Measurements from ENCODE around the gene TUBB1.
"Not testable (repeated sequence)": the region's sequence is repeated elsewhere in the genome, so short reads cannot be mapped to it uniquely, and the experiment has no call there.

TUBB1 gene

DNA sequence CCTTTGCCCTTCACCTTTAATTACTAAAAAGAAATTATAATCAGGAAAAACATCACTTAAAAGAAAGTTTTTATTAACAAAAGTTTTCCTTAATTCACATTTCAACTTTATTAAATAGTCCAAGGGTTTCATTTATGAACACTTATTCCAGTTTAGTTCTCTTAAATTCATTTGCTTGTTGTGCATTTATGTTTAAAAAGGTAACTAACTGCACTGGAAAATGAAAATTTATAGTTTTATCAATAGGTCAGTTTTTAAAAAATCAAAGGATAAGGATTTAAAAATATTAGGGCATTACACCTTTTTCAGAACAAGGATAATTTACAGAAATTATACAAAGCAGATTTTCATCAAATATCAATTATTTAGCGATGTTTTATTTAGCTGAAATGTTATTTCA lies 13.9 kb downstream of the TUBB1 start:
- H3K4me3 ChIP-seq (ENCODE audit: control insufficient read depth, low read depth, low read length): no peak overlapping the region
- no peak for DNase-seq (ENCODE audit: low read depth)
- TF ChIP-seq, protein P1, sequence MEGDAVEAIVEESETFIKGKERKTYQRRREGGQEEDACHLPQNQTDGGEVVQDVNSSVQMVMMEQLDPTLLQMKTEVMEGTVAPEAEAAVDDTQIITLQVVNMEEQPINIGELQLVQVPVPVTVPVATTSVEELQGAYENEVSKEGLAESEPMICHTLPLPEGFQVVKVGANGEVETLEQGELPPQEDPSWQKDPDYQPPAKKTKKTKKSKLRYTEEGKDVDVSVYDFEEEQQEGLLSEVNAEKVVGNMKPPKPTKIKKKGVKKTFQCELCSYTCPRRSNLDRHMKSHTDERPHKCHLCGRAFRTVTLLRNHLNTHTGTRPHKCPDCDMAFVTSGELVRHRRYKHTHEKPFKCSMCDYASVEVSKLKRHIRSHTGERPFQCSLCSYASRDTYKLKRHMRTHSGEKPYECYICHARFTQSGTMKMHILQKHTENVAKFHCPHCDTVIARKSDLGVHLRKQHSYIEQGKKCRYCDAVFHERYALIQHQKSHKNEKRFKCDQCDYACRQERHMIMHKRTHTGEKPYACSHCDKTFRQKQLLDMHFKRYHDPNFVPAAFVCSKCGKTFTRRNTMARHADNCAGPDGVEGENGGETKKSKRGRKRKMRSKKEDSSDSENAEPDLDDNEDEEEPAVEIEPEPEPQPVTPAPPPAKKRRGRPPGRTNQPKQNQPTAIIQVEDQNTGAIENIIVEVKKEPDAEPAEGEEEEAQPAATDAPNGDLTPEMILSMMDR (conservative IDR thresholded peaks at IDR 0.05; ENCODE audit: control insufficient read depth, insufficient read depth, low read depth, low read length): no peak

GRCh38 chr20:59033616-59034165 lies 14.5 kb downstream of the TUBB1 start:
- no peak overlapping the region for H3K4me3 ChIP-seq (ENCODE audit: control insufficient read depth, low read depth, low read length)
- TF ChIP-seq, protein P1 (conservative IDR thresholded peaks at IDR 0.05; ENCODE audit: control insufficient read depth, insufficient read depth, low read depth, low read length): no peak
- no peak for DNase-seq (ENCODE audit: low read depth)

- no peak overlapping the region for H3K4me3 ChIP-seq (ENCODE audit: control insufficient read depth, low read depth, low read length)
- no peak for DNase-seq (ENCODE audit: low read depth)
- TF ChIP-seq, protein P1 (conservative IDR thresholded peaks at IDR 0.05; ENCODE audit: control insufficient read depth, insufficient read depth, low read depth, low read length): no peak
Observed at GRCh38 chr20:59035381-59035780, 16.2 kb downstream of the TUBB1 start.

DNA sequence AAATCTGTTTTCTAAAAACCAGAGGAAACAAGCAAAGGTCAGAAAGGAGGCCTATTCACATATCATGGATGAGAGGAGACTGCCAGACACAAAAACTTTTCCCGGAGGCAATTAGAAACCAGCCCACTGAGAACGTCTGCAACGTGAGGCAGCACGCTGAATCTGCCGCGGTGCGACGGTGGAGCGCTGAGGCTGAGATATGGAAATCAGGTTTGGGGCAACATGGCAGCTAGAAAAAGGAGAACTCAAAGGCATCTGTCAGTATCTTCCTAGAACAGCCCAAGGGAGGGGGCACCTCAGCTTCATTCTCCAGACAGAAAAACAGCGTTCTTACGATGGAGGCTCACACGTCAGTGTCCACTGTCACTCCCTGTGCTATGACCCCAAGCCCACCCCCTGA lies 18.2 kb downstream of the TUBB1 start:
- TF ChIP-seq, protein P1 (conservative IDR thresholded peaks at IDR 0.05; ENCODE audit: control insufficient read depth, insufficient read depth, low read depth, low read length): no peak
- no peak for DNase-seq (ENCODE audit: low read depth)
- no peak overlapping the region for H3K4me3 ChIP-seq (ENCODE audit: control insufficient read depth, low read depth, low read length)

DNA sequence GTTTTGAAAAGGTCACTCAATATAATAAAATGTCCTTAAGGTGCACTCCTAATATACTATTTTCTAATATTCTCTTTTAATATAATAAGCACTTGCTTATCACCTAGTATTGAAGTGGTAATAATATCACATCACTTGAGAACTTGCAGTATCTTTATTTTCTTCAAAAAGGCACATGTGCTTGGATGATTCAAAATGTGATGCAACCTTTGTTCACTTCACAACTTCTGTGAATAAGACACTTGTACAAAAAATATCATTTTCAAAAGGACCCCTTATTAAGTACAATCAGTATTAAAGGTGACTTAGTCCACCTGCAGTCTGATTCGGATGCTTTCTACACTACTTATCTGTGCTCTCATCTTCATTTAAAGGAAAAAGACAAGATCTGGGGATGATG lies 20.0 kb downstream of the TUBB1 start:
- H3K4me3 ChIP-seq (ENCODE audit: control insufficient read depth, low read depth, low read length): no peak overlapping the region
- peak; percentile 55 for DNase-seq (ENCODE audit: low read depth)
- TF ChIP-seq, protein P1 (conservative IDR thresholded peaks at IDR 0.05; ENCODE audit: control insufficient read depth, insufficient read depth, low read depth, low read length): no peak

- TF ChIP-seq, protein P1 (conservative IDR thresholded peaks at IDR 0.05; ENCODE audit: control insufficient read depth, insufficient read depth, low read depth, low read length): no peak
- no peak overlapping the region for H3K4me3 ChIP-seq (ENCODE audit: control insufficient read depth, low read depth, low read length)
- no peak for DNase-seq (ENCODE audit: low read depth)
Observed at GRCh38 chr20:59040667-59041066, 21.4 kb downstream of the TUBB1 start.

DNA sequence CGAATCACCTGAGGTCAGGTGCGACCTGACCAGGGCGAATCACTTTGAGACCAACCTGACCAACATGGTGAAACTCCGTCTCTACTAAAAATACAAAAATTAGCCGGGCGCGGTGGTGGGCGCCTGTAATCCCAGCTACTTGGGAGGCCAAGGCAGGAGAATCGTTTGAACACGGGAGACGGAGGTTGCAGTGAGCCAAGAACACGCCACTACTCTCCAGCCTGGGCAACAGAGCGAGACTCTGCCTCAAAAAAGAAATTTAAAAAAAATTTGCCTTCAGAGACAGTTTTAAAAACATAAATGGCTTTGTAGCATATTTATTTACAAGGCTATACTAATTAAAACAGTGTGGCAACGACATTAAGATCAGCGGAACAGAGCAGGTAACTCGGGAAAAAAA lies 22.3 kb downstream of the TUBB1 start:
- not testable (repeated sequence) for DNase-seq (ENCODE audit: low read depth)

More for the DNA sequence above, 22.3 kb downstream of the TUBB1 start:
- peak overlapping the region; percentile 76 for H3K4me3 ChIP-seq (ENCODE audit: control insufficient read depth, low read depth, low read length)
